H9 (cell line): Measurements from ENCODE around the gene KCNG2. TPM values are rescaled to one million over a fixed set of nuclear protein-coding genes. Genes with fewer than 3 reads are reported as not detected.

ENCODE experiments used
- DNase-seq: peaks from one replicate; pipeline ENCODE4 v3.0.0-alpha.2; 2017
- H2AFZ ChIP-seq: one replicate; pipeline ENCODE4 v1.6.1; 2013; ENCODE audit warnings: mild to moderate bottlenecking, low read length, control low read depth, moderate library complexity
- H2AK5ac ChIP-seq: 2 replicates; pipeline ENCODE4 v1.6.1; 2013; ENCODE audit warnings: low read length, control low read depth, mixed read lengths; ENCODE audit not compliant: insufficient read length
- H2BK120ac ChIP-seq: one replicate; pipeline ENCODE4 v1.6.1; 2013; ENCODE audit warnings: low read depth, mild to moderate bottlenecking, low read length, control low read depth, inconsistent platforms; ENCODE audit not compliant: poor library complexity, severe bottlenecking
- H2BK12ac ChIP-seq: 2 replicates; pipeline ENCODE4 v1.6.1; 2013; ENCODE audit warnings: low read length, control low read depth, mixed read lengths, low read depth; ENCODE audit not compliant: insufficient read length
- H2BK15ac ChIP-seq: 2 replicates; pipeline ENCODE4 v1.6.1; 2013; ENCODE audit warnings: low read depth, low read length, control low read depth
- H2BK20ac ChIP-seq: one replicate; pipeline ENCODE4 v1.6.1; 2013; ENCODE audit warnings: low read depth, mild to moderate bottlenecking, low read length, control low read depth, inconsistent platforms; ENCODE audit not compliant: poor library complexity, severe bottlenecking
- H2BK5ac ChIP-seq: 2 replicates; pipeline ENCODE4 v1.6.1; 2013; ENCODE audit warnings: low read length, control low read depth, mixed read lengths; ENCODE audit not compliant: insufficient read length
- H3K14ac ChIP-seq: 2 replicates; pipeline ENCODE4 v1.6.1; 2013; ENCODE audit warnings: low read length, control low read depth; ENCODE audit not compliant: insufficient read depth
- H3K18ac ChIP-seq: 2 replicates; pipeline ENCODE4 v1.6.1; 2013; ENCODE audit warnings: low read depth, mild to moderate bottlenecking, mixed read lengths, low read length, control low read depth; ENCODE audit not compliant: insufficient read length
- H3K23ac ChIP-seq: 2 replicates; pipeline ENCODE4 v1.6.1; 2013; ENCODE audit warnings: low read length, control low read depth, mixed read lengths, low read depth; ENCODE audit not compliant: insufficient read length
- H3K23me2 ChIP-seq: 2 replicates; pipeline ENCODE4 v1.6.1; 2013; ENCODE audit warnings: low read depth, mild to moderate bottlenecking, mixed read lengths, low read length, control low read depth; ENCODE audit not compliant: insufficient read length, poor library complexity, severe bottlenecking
- H3K27ac ChIP-seq: 2 replicates; pipeline ENCODE4 v1.5.1; 2013; ENCODE audit warnings: low read length, control low read depth, mixed read lengths, low read depth; ENCODE audit not compliant: insufficient read length
- H3K27me3 ChIP-seq: 2 replicates; pipeline ENCODE4 v1.6.1; 2013; ENCODE audit warnings: low read length, control low read depth, inconsistent platforms; ENCODE audit not compliant: insufficient read depth
- H3K4ac ChIP-seq: 2 replicates; pipeline ENCODE4 v1.6.1; 2013; ENCODE audit warnings: low read depth, mild to moderate bottlenecking, control low read depth, inconsistent platforms, low read length, moderate library complexity
- H3K4me1 ChIP-seq: 2 replicates; pipeline ENCODE4 v1.6.1; 2013; ENCODE audit warnings: low read length, control low read depth, inconsistent platforms; ENCODE audit not compliant: insufficient read depth
- H3K4me2 ChIP-seq: 2 replicates; pipeline ENCODE4 v1.6.1; 2013; ENCODE audit warnings: low read length, control low read depth, mixed read lengths; ENCODE audit not compliant: insufficient read length, insufficient read depth
- H3K56ac ChIP-seq: 2 replicates; pipeline ENCODE4 v1.6.1; 2013; ENCODE audit warnings: low read depth, mild to moderate bottlenecking, mixed read lengths, low read length, control low read depth; ENCODE audit not compliant: insufficient read length
- H3K79me1 ChIP-seq: 2 replicates; pipeline ENCODE4 v1.6.1; 2013; ENCODE audit warnings: low read depth, mild to moderate bottlenecking, moderate library complexity, low read length, control low read depth, inconsistent platforms; ENCODE audit not compliant: insufficient read depth, poor library complexity, severe bottlenecking
- H3K79me2 ChIP-seq: 2 replicates; pipeline ENCODE4 v1.6.1; 2013; ENCODE audit warnings: low read length, control low read depth, inconsistent platforms; ENCODE audit not compliant: insufficient read depth
- H3K9ac ChIP-seq: 2 replicates; pipeline ENCODE4 v1.6.1; 2013; ENCODE audit warnings: low read length, control low read depth, mixed read lengths; ENCODE audit not compliant: insufficient read length; ENCODE audit errors: extremely low read depth
- H3K9me3 ChIP-seq: one replicate; pipeline ENCODE4 v1.6.1; 2013; ENCODE audit warnings: low read depth, low read length, inconsistent platforms; ENCODE audit not compliant: control insufficient read depth
- H3T11ph ChIP-seq: one replicate; pipeline ENCODE4 v1.6.1; 2013; ENCODE audit warnings: mild to moderate bottlenecking, low read length, control low read depth, inconsistent platforms
- H4K20me1 ChIP-seq: one replicate; pipeline ENCODE4 v1.6.1; 2013; ENCODE audit not compliant: control insufficient read depth, insufficient read length, insufficient read depth
- H4K5ac ChIP-seq: 2 replicates; pipeline ENCODE4 v1.6.1; 2013; ENCODE audit warnings: low read depth, mild to moderate bottlenecking, mixed read lengths, low read length, control low read depth; ENCODE audit not compliant: insufficient read length
- H4K8ac ChIP-seq: replicated peaks from 2 replicates; pipeline ENCODE4 v1.6.1; 2013; ENCODE audit warnings: low read length, control low read depth, mixed read lengths, low read depth; ENCODE audit not compliant: insufficient read length
- H4K91ac ChIP-seq: 2 replicates; pipeline ENCODE4 v1.6.1; 2013; ENCODE audit warnings: low read depth, mild to moderate bottlenecking, moderate library complexity, mixed read lengths, low read length, control low read depth; ENCODE audit not compliant: insufficient read length
- H3K27ac Mint-ChIP-seq, 3 experiments: 2 replicates in 2 of 3; 3 replicates in 1 of 3; pipeline ENCODE4 v1.8.0; 2020 to 2021; ENCODE audit warnings: mixed read lengths in 3 of 3, mild to moderate bottlenecking in 1 of 3, moderate library complexity in 1 of 3
- H3K27me3 Mint-ChIP-seq: 2 replicates; pipeline ENCODE4 v1.8.0; 2021; ENCODE audit warnings: low read depth, mild to moderate bottlenecking, moderate library complexity, mixed read lengths
- H3K36me3 Mint-ChIP-seq, 3 experiments: 2 replicates in 2 of 3; 3 replicates in 1 of 3; pipeline ENCODE4 v1.8.0; 2020 to 2021; ENCODE audit warnings: low read depth in 3 of 3, mixed read lengths in 3 of 3; ENCODE audit not compliant: insufficient read depth in 1 of 3
- H3K4me1 Mint-ChIP-seq, 2 experiments: 2 replicates each; pipeline ENCODE4 v1.8.0; 2020; ENCODE audit warnings: mixed read lengths in 2 of 2
- H3K4me3 Mint-ChIP-seq, 2 experiments: 2 replicates in 1 of 2; 3 replicates in 1 of 2; pipeline ENCODE4 v1.8.0; 2020 to 2021; ENCODE audit warnings: mild to moderate bottlenecking in 2 of 2, mixed read lengths in 2 of 2, moderate library complexity in 1 of 2
- H3K9me3 Mint-ChIP-seq, 2 experiments: 2 replicates in 1 of 2; 3 replicates in 1 of 2; pipeline ENCODE4 v1.8.0; 2020; ENCODE audit warnings: mild to moderate bottlenecking in 2 of 2, mixed read lengths in 2 of 2, moderate library complexity in 1 of 2
- CTCF ChIP-seq: fragments of 200-600 bp; sonication (generic); conservative IDR thresholded peaks from 3 replicates; pipeline ENCODE4 v1.8.0; 2021; ENCODE audit warnings: antibody characterized with exemption, mild to moderate bottlenecking
- WGBS: extraction: QIAGEN DNeasy Blood & Tissue Kit; methylation state at CpG from one replicate; pipeline ENCODE4 v1.1.7; 2013; ENCODE audit warnings: missing lambda C conversion rate, low lambda C conversion rate, mixed read lengths; ENCODE audit not compliant: insufficient read length; ENCODE audit errors: extremely low coverage; 5-methylcytosine and 5-hydroxymethylcytosine counted together
- total RNA-seq: library from RNA; stranded (reverse); gene quantifications from 2 replicates; pipeline ENCODE4 v1.2.1, GENCODE V29; 2021

KCNG2 gene
- total RNA-seq, 1 experiment from 2014 or later = 0.15 TPM

- TF ChIP-seq CTCF = no peak
- Histone ChIP-seq H3T11ph (no peak overlapping the region), H3K4me2 (no peak overlapping the region), H3K27me3 (no peaks in the 10 kb centered on the region), H4K91ac (no peak overlapping the region), H3K9ac (no peak overlapping the region), H2BK20ac (no peak overlapping the region), H3K14ac (no peak overlapping the region; the same call in 1 of the 2 replicates), H3K4ac (no peak overlapping the region), H2BK5ac (no peak overlapping the region), H2BK15ac (no peak overlapping the region), H3K27ac (no peak overlapping the region), H3K9me3 (no peaks in the 10 kb centered on the region), H3K56ac (no peak overlapping the region), H2AK5ac (no peak overlapping the region), H3K23me2 (no peaks in the 10 kb centered on the region), H4K5ac (no peak overlapping the region), H4K20me1 (no peaks in the 10 kb centered on the region), H3K18ac (no peak overlapping the region), H2AFZ (no peak overlapping the region), H3K79me2 (no peaks in the 10 kb centered on the region), H3K79me1 (no peaks in the 10 kb centered on the region), H2BK120ac (no peak overlapping the region), H2BK12ac (no peak overlapping the region), H4K8ac (no peak overlapping the region), H3K23ac (no peak overlapping the region), H3K4me1 (no peaks in the 10 kb centered on the region)
- no peaks in the 10 kb centered on the region for H3K36me3 Mint-ChIP-seq
- no peak for DNase-seq
- no peak overlapping the region for H3K27ac Mint-ChIP-seq
- H3K9me3 Mint-ChIP-seq = no peaks in the 10 kb centered on the region
- peaks cover 3% of the 10 kb centered on the region for H3K27me3 Mint-ChIP-seq
- no CpG with 5 or more reads among the region's 45 CpGs for WGBS
- H3K4me3 Mint-ChIP-seq = no peak overlapping the region
- no peaks in the 10 kb centered on the region for H3K4me1 Mint-ChIP-seq
Measured at GRCh38 chr18:79848579-79849327, 51.0 kb downstream of the KCNG2 start.
